HG03135 (cell line): ENCODE data around the gene STPG1.

Experiments
- ATAC-seq: cut with Tn5 transposase; IDR thresholded peaks from one replicate; pipeline ENCODE4 v1.9.1; 2021; ENCODE audit warnings: mild to moderate bottlenecking, moderate library complexity; ENCODE audit not compliant: unreplicated experiment

Gene STPG1

DNA sequence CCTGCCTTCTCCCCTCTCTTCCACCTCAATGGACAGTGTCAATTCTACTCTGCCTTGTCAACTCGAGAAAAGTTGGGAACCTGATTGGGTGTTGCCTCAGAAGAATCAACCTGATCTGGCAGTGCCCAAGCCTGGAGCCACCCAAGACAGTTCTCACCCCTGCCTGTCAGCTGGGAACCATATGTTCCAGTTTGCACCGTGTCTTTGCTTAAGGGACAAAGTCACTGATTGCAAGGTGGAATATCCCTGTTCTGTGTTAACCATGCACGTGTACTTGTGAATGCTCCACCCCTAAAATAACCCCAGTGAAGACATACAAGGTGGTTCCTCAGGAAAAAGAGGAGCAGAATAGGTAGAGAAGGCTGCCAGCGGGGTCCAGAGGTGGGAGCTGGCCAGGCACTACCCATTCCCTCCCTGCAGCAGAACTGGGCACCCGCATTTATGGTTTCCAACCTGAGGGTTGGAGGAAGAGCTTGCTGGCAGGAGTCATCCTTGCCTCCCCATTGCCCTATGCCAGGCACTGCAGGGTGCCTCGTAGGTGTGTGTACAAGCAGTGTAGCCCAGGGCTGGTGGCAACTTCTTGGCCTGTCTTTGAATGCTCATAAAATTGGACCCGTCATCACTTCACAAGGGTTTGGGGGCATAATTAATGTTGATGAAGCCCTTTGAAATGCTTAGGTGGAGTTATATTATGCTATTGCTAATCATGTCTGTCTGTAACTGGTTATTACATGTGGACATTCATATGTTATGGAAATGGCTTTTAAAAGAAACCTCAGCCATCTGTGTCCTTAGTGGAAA, 13.4 kb upstream of the STPG1 start:
- no peak for ATAC-seq

GRCh38 chr1:24425922-24426321, 12.3 kb upstream of the STPG1 start:
- no peak for ATAC-seq

DNA sequence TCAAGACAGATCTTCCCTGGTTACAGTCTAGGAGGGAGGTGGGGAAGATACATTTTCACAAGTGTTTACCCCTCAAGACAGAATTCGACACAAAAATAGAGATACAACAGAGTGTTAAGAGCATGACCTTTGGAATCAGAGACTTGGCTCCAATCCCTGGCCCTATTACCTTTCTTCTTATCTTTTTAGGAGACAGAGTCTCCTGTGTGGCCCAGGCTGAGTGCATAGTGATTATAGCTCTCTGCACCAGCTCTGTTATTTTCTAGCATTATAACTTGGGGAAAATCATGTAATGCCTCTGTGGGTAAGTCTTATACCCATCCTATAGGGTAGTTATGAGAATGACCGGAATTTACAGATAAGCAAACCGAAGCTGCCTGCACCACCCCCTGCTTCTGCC, 11.9 kb upstream of the STPG1 start:
- no peak for ATAC-seq

GRCh38 chr1:24424990-24425389, 11.4 kb upstream of the STPG1 start:
- ATAC-seq: no peak

DNA sequence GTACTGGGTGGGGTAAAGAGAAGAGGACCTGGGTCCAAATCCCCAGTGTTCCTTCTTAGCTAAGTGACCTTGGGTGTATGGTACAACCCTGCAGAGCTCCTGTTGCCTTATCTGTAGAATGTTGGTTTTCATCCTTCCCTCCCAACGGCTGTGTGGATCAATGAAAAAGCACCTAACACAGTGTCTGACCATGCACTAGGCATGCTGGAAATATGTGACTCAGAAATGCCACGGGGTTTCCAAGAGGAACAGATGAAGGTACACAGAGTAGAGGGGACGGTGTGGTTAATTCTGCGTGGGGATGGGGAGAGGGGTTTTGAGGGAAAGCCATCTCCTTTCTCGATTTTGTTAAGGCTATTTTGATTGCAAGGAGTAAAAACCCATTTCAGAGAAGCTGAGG, 10.6 kb upstream of the STPG1 start:
- no peak for ATAC-seq

DNA sequence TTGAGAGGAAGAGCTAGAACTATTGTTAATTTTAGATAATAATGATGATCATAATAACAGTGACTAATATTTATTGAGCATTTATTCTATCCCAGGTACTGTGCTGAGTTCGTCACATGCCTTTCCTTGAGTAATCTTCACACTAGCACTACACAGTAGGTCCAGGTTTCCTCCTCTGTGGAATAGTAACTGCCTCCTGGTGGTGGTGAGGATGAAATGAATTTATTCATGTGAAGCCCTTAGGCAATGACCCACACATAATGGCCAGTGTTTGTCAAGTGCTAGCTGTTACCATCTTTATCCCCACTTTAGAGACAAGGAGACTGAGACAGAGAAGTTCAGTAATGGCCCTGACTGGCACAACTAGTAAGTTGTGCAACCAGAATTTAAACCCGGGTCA, 7.9 kb upstream of the STPG1 start:
- no peak for ATAC-seq

DNA sequence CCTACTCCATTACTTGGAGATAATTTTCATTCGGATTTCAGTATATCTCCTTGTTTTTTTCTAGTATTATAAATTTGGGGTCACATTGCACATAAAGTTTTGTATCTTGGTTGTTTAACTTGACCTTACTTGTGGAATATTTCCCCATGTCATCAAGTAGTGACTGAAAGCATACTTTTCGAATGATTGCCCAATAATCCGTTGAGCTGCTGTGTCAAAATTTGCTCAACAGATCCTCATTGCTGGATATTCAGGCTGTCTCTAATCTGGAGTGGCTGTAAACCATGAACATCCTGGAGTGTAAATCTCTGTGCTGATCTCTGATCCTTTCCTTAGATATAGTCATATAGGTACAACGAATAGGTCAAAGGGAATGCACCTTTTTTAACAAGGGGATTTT, 7.0 kb upstream of the STPG1 start:
- no peak for ATAC-seq

- no peak for ATAC-seq
These were observed 5.5 kb upstream of the STPG1 start for GRCh38 chr1:24418898-24419628.

DNA sequence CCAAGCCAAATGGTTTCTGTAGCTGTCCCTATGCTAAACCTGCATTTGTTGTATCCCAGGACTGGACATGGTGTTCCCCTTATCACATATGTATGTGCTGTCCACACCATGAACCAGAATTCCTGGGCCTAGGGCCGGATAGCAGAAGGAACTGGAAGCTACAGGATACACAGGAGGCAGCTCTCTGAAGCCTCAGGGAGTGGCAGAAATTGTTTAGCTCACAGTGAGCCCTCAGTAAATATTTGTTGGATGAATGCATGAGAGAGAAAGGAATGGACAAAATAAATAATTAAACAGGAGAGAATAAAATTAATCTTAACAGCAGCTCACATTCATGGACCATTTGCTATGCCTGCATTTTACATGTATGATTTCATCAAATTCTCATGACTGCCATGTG, 4.1 kb upstream of the STPG1 start:
- no peak for ATAC-seq

DNA sequence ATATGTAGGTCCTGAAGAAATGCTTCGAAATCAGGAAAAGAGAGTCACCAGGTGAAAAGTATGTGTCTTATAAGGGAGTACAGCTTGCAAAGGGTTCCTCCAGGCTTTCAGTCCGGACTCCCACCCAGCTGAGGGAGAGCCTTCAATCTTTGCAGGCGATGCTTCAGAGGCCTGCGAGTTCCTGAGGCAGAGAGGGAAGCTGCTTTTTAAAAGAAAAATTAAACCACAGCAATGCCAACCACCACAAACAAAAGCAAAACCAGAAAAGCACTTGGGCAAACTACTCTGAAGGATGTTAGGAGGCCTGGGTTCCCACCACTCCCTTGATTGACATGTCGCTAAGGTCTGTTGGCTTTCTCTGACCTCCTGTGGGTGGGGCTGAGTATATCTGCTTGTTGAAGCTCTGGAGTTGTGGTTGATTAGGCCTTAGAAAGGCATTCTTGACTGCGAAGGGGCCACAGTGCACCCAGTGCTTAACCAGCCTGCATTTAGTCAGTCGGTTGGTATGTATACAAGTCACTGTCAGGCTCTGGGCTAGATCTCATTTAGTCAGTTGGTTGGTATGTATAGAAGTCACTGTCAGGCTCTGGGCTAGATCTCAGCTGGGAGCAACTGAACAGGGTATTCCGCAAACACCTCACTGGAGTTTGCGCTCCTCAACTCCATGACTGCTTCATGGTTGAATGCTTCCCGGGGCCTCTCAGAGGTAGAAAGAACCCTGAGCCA, 3.2 kb upstream of the STPG1 start:
- ATAC-seq: no peak

GRCh38 chr1:24415910-24416665, 2.5 kb upstream of the STPG1 start:
- ATAC-seq: peak; percentile 1

GRCh38 chr1:24415334-24415909, 1.8 kb upstream of the STPG1 start, which contains the start of gene NIPAL3:
Gene NIPAL3 (plus strand): TSS chr1:24415802. CDS start chr1:24419548, 3,746 bp downstream.
- peak; percentile 96 for ATAC-seq

DNA sequence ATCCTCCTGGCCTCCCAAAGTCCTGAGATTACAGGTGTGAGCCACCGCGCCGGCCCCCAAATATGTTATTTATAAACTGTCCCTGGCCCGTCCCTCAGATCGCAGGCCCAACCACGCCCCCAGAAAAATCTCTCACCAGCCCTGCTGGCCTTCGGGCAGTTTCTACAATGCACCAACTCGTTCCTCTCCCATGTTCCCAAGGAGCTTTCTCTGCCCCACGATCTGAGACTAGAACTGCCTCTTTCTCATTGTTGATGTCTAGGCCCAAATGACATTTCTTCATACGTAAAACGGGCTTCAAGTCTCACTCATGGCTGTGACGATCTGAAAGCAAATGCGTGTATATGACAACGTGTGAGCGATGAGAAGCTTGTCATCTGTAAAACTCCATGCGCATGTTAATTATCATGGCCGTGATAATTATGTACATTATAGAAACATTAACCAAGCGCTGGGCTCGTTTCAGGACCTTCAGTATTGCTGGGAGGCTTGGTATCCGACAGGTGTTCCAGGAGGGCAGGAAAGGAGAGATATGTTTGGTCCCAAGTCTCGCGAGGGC, 1.3 kb upstream of the STPG1 start:
- ATAC-seq: no peak

GRCh38 chr1:24412408-24412807, 1.2 kb downstream of the STPG1 start:
- ATAC-seq: no peak

GRCh38 chr1:24411963-24412362, 1.6 kb downstream of the STPG1 start:
- no peak for ATAC-seq

GRCh38 chr1:24410750-24411149, 2.8 kb downstream of the STPG1 start:
- ATAC-seq: no peak

- ATAC-seq: no peak
These were observed 4.0 kb downstream of the STPG1 start for GRCh38 chr1:24409535-24409934.

DNA sequence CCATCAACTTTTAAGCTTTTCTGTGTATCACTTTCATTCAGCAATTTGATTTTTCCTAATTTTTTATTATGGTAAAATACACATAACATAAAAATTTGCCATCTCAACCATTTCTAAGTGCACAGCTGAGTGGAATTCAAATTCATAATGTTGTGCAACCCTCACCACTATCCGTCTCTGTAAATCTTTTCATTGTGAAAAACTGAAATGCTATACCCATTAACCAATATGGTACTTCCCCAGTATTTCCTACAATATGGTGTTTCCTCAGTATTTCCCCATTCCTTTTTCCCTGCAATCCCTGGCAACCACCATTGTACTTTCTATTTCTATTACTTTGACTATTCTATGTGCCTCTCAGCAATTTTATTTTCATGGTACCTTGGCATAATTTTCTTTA, 6.8 kb downstream of the STPG1 start:
- no peak for ATAC-seq

GRCh38 chr1:24403806-24404205, 9.8 kb downstream of the STPG1 start:
- no peak for ATAC-seq

DNA sequence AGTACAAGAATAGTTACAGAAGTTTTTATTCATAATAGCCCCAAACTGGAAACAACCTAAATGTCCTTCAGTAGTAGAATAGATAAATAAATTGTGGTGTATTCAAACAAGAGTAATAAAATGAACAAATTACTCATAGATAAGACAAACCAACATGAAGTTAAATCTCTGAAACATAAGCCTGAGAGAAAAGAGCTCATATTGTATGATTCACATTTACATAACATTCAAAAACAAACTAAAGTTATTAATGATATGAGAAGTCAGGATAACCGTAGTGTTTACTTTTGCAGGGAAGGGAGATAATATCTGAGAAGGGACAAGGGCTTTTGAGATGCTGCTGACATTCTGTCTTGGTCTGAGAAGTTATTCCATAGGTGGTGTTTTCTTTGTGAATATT, 13.5 kb downstream of the STPG1 start:
- ATAC-seq: no peak
